SH-SY5Y (cell line): Measurements from ENCODE around the gene GMDS.

Experiments
- GATA2 ChIP-seq: IDR thresholded peaks from 2 replicates; pipeline ENCODE4 v1.6.1; 2011; ENCODE audit warnings: mild to moderate bottlenecking, low read depth, low read length
- GATA3 ChIP-seq: IDR thresholded peaks from 2 replicates; pipeline ENCODE4 v1.6.1; 2011; ENCODE audit warnings: low read depth, mild to moderate bottlenecking, low read length, moderate library complexity

GRCh38 chr6:2149361-2150006 lies 95.9 kb downstream of the GMDS start:
- TF ChIP-seq GATA3: no peak
- no peak for TF ChIP-seq GATA2
